ENCODE results near the gene MX1. TPM values are rescaled to one million over a fixed set of nuclear protein-coding genes. Genes with fewer than 3 reads are reported as not detected.

The MX1 gene
- total RNA-seq, 1 donor from 2014 or later: 5.7 TPM

DNA sequence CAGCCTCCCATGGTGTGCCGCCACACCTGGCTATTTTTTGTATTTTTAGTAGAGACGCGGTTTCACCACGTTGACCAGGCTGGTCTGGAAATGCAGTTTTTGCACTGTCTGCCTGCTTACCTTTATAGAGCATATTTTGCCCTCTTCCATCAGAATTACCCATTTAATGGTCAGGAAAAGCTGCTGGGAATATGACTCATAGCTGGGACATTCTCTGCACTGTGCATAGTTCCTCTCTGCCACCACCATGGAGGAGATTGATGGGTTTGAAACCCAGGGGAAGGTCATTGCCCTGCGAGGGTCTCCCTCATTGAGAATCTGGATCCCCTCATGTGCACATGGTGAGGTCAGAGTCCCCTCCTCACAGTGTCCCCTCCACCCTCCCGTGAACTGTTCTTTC, 32.1 kb downstream of the MX1 start:
- DNase-seq (ENCODE audit: low spot score in 2 of 2) (no peak), FAIRE-seq (no peak)

DNA sequence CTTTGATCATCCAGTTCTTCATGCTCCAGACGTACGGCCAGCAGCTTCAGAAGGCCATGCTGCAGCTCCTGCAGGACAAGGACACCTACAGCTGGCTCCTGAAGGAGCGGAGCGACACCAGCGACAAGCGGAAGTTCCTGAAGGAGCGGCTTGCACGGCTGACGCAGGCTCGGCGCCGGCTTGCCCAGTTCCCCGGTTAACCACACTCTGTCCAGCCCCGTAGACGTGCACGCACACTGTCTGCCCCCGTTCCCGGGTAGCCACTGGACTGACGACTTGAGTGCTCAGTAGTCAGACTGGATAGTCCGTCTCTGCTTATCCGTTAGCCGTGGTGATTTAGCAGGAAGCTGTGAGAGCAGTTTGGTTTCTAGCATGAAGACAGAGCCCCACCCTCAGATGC, 32.5 kb downstream of the MX1 start:
- no peak for FAIRE-seq
- DNase-seq (ENCODE audit: low spot score in 2 of 2): no peak

DNA sequence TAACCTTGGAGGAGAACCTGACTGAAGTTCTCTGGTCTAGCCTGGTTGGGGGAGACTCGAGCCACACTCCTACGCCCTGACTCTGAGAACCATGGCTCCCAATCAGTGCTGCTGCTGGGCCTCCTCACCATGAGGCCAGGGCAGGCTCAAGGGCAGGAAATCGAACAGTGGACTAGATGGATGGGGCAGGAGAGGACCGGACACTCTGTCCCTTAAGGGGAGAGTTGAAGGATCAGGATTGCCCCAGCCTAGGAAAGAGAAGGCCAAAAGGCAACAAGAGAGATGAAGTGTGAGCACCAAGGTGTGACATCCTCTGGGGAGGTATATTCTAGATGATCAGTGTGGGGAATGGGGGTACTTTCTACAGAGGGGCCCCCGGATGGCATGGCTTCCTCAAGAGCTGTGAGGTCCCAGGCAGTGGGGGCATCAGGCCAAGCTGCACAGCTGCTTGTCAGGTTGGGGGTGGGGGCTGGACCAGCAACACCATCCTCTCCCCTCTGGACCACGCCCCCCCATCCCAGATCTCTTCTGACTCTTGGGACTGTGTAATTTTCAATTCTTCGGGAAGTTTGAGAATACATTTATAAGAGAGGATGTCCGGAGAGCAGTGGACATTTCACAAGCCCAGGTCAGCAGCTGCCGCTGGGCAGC, 34.0 kb downstream of the MX1 start:
- FAIRE-seq (no peak), DNase-seq (ENCODE audit: low spot score in 2 of 2) (no peak)

DNA sequence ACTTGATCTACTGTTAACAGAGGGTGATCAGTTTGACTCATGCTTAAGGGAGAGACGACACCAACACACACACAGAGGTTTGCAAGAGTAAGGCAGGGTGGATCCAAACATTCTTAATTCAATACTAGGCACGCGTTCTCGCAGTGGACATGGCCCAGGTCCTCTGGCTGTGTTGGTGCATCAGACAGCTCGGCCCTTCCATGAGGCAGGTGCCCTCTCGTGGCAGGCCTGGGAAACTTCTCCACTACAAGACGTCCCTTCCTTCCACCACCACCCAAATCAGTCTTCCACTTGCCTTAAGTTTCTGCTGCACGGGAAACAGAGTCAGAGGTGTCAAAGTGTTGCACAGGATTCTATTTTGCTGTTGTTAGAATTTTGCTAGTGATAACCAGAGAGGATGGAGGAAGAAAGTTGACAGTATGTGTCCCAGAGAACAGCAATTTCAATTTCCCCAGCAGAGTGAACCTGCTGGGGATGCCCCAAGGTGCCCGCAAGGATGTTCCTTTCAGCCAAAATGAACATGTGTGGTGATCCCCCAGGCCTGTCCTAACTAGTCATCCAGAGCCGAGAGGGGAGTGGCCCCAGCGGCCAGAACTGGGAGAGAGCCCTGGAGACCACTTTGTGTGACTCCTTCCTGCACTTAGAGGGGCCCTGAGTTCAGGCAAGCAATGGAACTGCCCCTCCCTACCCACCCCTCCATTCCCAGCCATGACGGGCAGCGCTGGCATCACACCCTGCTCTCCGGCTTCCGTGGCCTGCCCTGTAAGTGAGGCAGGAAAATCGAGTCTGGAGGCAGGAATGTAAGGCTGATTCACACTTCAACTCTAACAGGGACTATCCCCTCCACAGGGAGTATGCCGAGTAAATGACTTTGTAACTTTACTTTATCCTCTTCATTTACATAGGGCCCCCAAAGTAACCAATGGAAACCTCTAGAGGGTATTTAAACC, 34.8 kb downstream of the MX1 start:
- peak in 1 of 2 donors; percentile 74 for DNase-seq (ENCODE audit: low spot score in 2 of 2)
- FAIRE-seq: no peak

DNA sequence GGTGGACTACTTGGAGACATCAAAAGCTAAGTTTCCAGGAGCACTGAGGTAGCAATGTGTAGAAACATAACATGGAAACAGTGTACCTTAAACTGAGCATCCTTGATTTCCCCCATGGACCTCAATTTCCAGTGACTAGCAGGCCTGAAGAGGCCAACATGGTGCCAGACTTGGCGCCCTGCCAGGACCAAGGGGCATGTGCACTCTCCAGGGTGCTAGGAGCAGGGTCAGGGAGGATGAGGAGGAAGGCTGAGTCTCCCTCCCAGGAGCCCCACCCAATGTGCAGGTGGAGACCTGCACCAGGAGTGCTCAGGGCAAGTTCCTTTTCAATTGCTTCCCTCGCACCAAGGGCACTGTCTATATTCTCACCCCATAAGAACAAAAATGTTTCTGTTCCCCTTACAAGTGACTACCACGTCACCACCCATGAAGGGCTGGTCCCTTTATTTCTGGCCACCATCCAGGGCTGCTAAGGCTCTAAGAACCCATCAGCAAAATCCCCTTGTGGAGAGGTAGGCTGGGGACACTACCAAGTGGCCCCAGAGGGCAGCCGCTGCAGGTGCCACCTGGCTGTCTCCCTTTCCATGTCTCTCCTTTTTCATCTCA, 39.2 kb downstream of the MX1 start:
- no peak for FAIRE-seq
- no peak for DNase-seq (ENCODE audit: low spot score in 2 of 2)

DNA sequence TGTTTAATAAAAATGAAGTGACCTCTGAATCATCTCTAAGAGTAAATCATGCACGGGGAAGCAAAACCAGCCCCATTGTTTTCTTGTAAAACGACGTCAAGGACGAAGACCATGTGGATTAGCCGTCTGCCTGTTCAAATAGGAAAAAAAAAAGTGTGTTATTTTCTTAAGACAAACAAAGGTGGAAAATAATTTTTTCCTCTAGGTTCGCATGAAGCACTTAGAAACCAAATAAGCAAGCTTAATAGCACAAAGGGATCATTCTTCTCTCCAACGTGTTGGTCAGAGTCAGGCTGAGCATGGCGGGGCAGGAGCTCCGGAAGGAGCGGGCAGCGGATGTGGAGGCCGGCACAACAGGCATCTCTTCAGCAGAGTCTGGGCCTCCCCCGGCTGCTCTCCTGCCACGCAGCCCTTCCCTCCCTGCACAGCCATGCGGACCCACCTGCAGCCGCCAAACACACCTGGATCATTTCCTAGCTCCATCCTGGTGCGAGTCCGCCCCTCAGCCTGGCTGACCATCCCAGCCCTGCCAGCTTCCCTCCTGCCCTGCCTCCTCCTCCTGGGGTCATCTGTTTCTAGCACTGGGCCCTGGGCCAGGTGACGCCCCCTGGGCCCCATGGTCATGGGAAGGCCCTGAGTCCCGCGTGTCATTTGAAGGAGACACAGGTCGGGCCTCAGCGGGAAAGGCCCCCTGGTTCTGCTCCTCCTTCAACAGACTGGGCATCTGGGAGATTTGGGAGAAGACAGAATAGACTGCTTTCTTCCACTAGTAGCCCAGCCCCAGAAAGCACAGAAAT, 40.2 kb downstream of the MX1 start:
- no peak for FAIRE-seq
- DNase-seq (ENCODE audit: low spot score in 2 of 2): no peak

DNA sequence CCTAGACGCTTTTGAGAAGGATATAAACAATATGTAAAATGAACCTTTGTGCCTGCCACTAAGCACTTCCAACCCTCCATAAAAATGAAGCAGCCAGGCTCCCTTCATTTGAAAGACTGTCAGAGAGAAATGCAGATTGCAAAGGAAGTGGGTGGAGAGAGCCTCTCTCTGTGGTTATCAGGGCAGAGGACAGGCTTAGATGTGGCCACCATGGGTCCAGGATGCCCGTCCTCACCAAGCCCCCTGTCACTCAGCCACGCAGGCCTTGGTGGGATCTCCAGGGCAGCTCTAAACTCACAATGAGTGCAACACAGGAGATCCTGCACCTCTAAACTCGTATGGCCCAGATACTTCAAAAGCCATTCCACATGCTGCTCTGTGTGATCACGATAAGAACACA, 44.0 kb downstream of the MX1 start:
- DNase-seq (ENCODE audit: low spot score in 2 of 2) (no peak), FAIRE-seq (no peak)

DNA sequence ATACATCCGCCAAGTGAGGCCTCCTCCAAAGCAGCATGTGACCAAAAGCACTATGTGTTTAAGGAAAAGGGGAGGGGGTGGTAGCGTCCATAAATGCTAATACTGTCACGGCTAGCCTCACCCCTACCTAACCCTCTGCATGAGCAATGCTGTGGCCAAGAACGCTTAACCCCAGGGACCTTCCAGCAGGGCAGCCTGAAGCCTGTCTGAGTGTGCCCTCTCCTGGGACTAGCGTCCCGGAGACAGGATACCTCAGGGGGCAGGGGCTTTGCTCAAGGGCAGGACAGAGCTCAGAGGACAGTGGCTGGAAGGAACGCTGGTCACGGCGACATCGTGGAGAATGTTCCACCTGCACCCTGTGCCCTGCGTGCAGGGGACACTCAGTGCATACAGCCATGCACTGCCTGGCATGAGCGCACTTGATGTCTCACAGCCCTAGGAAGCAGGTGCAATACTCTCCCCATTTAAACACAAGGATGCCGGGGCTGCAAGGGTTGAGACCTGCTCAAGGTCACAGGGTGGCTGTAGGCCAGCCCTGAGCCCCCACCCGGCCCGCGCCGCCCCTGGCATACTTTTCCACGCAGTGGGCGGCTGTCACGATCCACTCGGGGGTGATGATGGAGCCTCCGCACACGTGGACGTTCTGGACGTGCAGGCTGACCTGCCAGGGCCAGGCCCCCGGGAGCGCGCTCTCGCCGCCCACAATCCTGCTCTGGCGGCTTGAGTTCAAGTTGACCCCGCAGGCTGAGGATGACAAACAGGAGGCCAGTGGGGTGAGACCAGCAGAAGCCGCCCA, 46.9 kb downstream of the MX1 start:
- FAIRE-seq: no peak

DNA sequence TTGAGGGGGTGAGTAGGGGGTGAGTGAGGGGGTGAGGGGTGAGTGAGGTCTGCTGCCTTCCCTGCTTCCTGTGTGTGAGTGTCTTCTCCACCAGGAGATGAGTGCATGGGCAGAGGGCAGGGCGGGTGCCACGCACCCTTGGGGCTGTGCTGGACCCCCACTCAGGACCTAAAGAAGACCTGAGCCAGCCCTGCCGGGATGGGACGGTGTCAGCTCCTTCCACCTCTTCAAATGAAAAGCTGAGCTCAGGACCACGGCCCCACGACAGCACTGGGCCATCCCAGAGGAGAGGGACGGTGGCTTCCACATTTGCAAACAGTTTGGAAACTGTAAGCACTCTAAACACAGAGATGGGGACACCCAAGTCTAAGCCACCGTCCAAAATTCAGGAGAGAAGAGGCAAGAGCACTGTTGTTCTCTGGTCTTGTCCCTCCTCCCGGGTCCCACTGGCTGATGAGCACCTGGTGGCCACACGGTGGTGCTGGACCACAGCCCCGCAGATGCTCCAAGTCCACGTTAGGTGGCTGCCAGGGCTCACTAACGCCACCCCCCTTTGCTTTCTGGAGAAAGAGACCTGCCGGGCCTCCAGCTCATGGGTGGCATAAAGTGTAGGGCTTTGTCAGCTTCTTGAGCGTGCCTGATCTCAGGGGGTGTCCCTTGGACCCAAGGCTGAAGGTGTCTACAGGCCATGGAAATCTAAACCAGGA, 49.8 kb downstream of the MX1 start:
- DNase-seq (ENCODE audit: low spot score in 2 of 2): no peak
- no peak for FAIRE-seq

More for the DNA sequence above, 46.9 kb downstream of the MX1 start:
- no peak for DNase-seq (ENCODE audit: low spot score in 2 of 2)

DNA sequence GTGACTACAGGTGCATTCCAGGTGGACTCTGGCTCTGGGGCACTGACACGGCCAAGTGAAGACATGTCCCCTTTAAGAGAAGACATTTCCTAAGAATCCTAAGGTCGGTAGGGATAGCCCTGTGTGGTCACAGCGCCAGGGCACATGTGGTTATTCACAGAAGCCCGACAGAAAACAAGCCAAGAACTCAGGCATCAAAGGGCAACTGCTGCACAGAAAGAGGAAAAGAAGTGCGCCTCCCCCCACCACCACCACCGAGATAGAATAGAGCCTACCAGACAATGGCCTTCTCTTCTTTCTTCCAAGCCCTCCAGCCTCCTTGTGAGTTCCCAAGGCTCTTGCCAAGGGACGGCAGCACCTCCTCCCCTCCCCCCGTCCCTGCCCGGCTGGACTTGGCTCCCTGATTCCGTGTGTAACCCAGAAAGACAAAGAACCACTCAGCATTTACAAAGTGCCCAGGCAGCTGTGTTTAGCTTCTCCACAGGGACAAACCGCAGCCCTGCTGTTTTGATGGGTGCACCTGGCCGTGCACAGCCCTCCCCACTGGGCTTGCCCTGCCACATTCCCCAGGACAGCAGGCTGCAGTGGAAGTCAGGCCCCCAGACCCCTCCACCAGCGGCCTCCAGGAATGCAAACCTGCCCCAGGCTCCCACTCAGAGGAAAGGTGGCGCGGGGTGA, 51.7 kb downstream of the MX1 start:
- FAIRE-seq (no peak), DNase-seq (ENCODE audit: low spot score in 2 of 2) (peak; percentile 38 to 48)

DNA sequence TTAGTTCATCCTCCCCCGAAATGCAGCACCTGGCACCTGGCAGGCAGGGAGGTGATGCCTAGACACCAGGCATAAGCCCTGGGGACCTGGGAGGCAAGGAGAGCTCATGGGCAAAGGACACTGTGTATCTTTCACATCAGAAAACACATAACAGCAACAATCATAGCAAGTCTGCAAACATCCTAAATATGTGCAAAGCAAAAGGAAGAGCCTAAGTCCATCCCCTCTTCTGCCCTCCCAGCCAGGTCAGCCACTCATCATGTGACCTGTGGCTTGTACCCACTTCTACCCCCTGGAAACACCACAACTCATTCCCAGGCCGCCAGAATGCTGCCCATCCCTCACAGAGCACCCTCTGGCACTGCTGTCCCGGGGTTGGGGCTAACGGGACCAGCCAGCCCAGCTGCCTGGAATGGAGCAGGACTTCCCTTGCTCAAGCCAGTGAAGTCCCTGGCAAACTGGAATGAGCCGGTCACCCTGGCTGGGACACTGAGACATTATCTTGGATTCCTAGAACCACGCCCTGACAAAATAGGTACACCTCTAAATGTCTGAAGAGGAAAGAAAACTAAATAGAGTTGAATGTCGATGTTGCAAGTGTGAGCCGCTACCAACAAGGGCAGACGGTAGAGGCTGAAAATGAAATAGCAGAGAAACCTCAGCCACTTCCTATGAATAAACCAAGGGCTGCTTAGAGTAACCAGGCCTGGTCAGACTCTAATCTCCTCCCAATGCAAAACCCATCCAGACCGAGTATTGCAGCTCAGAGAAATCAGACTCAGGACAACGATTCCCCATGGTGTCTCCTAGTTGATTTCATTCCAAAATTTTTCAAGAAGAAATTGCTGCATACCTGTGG, 52.5 kb downstream of the MX1 start:
- FAIRE-seq: no peak
- no peak for DNase-seq (ENCODE audit: low spot score in 2 of 2)

DNA sequence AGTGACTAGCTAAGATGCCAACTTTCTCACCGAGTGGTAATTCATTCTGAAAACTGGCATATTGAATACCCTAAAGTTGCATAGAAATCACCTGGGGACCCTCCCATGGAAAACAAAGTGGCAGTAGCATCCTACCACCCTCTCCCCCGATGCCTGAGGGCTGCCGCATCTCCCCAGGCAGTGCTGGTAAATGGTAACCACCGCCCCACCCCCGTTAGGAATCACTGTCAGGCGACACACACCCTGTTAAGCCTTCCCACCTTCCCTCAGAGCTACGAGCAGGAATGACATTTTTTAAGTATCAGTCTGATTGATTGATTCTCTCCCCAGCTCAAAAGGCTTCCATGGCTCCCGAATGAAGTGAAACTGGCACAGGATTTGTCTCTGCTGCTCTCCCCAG, 53.6 kb downstream of the MX1 start:
- FAIRE-seq (no peak), DNase-seq (ENCODE audit: low spot score in 2 of 2) (no peak)

DNA sequence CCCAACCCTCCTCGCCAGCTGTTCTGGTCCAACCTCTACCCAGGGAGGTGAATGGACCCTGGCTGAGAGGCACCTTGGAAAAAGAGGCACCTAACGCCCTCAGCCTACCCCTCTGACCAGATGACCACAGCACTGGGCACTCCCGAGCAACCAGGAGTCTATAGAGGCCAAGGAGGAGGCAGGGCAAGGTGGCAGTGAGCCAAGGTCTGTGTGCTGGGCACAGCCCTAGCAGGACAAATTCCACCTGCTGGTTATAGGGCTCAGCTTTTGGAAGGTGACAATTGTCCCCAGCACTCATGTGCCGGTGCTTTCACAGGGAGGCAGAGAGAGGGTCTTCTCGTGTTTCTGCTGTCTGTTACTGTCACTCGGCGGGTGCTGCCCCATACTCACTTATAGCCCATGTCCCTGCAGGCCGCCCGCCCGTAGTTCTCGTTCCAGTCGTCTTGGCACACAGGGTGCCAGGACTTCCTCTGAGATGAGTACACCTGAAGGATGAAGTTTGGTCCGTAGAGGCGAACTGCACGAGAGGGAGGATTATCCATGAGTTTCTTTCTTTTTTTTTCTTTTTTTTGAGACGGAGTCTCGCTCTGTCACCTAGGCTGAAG, 54.1 kb downstream of the MX1 start:
- FAIRE-seq (no peak), DNase-seq (ENCODE audit: low spot score in 2 of 2) (no peak)

DNA sequence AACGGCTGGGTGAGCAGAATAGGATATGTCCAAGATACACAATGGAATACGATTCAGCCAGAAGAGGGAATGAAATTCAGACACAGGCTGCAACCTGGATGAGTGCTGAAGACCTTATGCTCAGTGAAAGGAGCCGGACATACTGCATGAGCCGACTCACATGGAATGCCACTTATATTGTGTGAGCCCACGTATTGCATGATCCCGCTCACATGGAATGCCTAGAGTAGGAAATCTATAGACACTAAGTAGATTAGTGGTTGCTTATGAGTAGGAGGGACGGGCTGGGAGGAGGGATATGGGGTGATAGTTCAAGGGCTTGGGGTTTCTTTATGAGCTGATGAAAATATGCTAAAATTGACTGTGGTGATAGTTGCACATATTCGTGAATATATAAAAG, 55.2 kb downstream of the MX1 start:
- no peak for FAIRE-seq

DNA sequence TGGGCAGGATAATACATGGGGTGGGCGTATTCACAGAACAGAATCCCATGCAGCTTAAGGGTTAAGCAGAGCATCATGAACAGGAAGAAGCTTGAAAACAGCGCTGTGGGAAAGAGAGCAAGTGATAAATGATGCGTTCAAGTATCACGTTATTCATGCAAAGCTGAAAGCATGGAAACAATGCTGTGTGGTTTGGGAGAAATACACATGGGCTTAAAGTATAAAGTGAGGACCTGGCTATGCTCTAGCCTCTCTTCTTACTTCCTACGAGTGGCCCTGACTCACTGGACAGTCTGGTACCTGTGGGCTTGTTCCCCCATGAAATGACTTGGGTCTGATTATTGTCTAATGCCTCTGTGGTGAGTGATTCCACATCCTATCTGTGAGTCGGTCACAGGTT, 56.3 kb downstream of the MX1 start:
- no peak for DNase-seq (ENCODE audit: low spot score in 2 of 2)

More for the DNA sequence above, 55.2 kb downstream of the MX1 start:
- no peak for DNase-seq (ENCODE audit: low spot score in 2 of 2)

DNA sequence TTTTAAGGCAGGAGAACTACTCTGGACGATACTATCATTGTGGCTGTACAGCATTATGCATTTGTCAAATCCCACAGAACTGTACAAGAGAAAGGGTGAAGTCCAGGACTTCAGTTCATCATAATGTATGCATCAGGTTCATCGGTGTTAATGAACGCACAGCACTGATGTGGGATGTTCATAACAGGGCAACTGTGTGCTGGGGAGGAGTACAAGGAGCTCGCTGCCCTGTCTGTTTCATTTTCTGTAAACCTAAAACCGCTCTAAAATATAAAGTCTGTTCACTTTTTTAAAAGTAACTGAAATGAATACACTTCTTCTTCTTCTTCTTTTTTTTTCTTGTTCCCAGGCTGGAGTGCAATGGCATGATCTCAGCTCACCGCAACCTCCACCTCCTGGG, 56.9 kb downstream of the MX1 start:
- no peak for FAIRE-seq
- no peak for DNase-seq (ENCODE audit: low spot score in 2 of 2)

More for the DNA sequence above, 56.3 kb downstream of the MX1 start:
- no peak for FAIRE-seq

DNA sequence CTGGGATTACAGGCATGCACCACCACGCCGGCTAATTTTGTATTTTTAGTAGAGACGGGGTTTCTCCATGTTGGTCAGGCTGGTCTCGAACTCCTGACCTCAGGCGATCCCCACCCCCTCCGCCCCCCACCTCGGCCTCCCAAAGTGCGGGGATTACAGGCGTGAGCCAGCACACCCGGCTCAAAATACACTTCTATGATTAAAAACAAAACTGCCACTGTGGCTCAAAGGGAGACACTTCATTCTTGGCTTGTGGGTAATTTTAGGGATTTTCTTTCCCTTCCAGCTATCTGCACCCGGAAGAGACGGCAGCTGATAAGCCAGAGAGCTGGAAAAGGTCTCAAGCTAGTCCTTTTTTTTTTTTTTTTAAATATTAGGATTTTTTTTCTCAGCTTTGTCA, 57.4 kb downstream of the MX1 start:
- DNase-seq (ENCODE audit: low spot score in 2 of 2) (no peak), FAIRE-seq (no peak)

All from frontal cortex (tissue), 4 donors.